ENCODE measurements around the gene DOCK4.

- TF ChIP-seq SP1 (IDR thresholded peaks at IDR 0.05): no peak
- TF ChIP-seq SUZ12 (IDR thresholded peaks at IDR 0.05): no peak
- no peak for TF ChIP-seq BHLHE40 (IDR thresholded peaks at IDR 0.05; ENCODE audit: borderline replicate concordance)
- TF ChIP-seq NFRKB (IDR thresholded peaks at IDR 0.05): no peak
- TF ChIP-seq ELF4 (IDR thresholded peaks at IDR 0.05): no peak
Observed at GRCh38 chr7:112089551-112089950, 116.6 kb downstream of the DOCK4 start.
